Brain pericyte (primary cell): ENCODE data around the gene KLK8.

Source experiments
- DNase-seq: peaks from one replicate; pipeline ENCODE4 v3.0.0-alpha.2; 2012; ENCODE audit warnings: low read depth, low spot score

KLK8 gene

GRCh38 chr19:51001515-51001914, at the start of gene KLK8:
TSS of gene KLK8 (minus strand) at chr19:51001604. CDS start at chr19:51001167, 437 bp downstream.
- DNase-seq = no peak

- no peak for DNase-seq
Observed at GRCh38 chr19:51047031-51047335, 45.6 kb upstream of the KLK8 start.

- DNase-seq = no peak
Observed at GRCh38 chr19:51044327-51044726, 42.9 kb upstream of the KLK8 start.

GRCh38 chr19:51043497-51043896, 42.1 kb upstream of the KLK8 start:
- DNase-seq = no peak

- no peak for DNase-seq
Observed at GRCh38 chr19:51040151-51040550, 38.7 kb upstream of the KLK8 start.

- DNase-seq = no peak
Observed at GRCh38 chr19:51036519-51036918, 35.1 kb upstream of the KLK8 start.

- DNase-seq = no peak
Observed at GRCh38 chr19:51034704-51035103, 33.3 kb upstream of the KLK8 start, which contains the start of gene KLK12. TSS of gene KLK12 (minus strand) at chr19:51035002. CDS start at chr19:51034621, 381 bp downstream.

- no peak for DNase-seq
Observed at GRCh38 chr19:51031880-51032225, 30.4 kb upstream of the KLK8 start.

- no peak for DNase-seq
Observed at GRCh38 chr19:51031220-51031879, 29.9 kb upstream of the KLK8 start.

GRCh38 chr19:51030631-51031030, 29.2 kb upstream of the KLK8 start:
- no peak for DNase-seq

- DNase-seq = no peak
Observed at GRCh38 chr19:51029718-51030117, 28.3 kb upstream of the KLK8 start.

GRCh38 chr19:51027873-51028272, 26.5 kb upstream of the KLK8 start:
- DNase-seq = no peak

- no peak for DNase-seq
Observed at GRCh38 chr19:51027126-51027806, 25.9 kb upstream of the KLK8 start.

- DNase-seq = no peak
Observed at GRCh38 chr19:51026554-51026831, 25.1 kb upstream of the KLK8 start, which contains the start of gene KLK11. TSS of gene KLK11 (minus strand) at chr19:51026616. CDS start at chr19:51025631, 985 bp downstream.

GRCh38 chr19:51025809-51026553, 24.6 kb upstream of the KLK8 start:
- DNase-seq = no peak

GRCh38 chr19:51025401-51025800, 24.0 kb upstream of the KLK8 start:
- no peak for DNase-seq

GRCh38 chr19:51024924-51025323, 23.5 kb upstream of the KLK8 start:
- no peak for DNase-seq

- DNase-seq = no peak
Observed at GRCh38 chr19:51023946-51024345, 22.5 kb upstream of the KLK8 start.

GRCh38 chr19:51022526-51022925, 21.1 kb upstream of the KLK8 start:
- no peak for DNase-seq

GRCh38 chr19:51020988-51021651, 19.7 kb upstream of the KLK8 start:
- DNase-seq = no peak

GRCh38 chr19:51019544-51019925, 18.1 kb upstream of the KLK8 start, which contains the start of gene KLK10:
TSS of gene KLK10 (minus strand) at chr19:51019709. CDS start at chr19:51019130, 579 bp downstream.
- DNase-seq = no peak
